Brain pericyte (primary cell): Measurements from ENCODE around the gene TWSG1.
"Not testable (repeated sequence)": the region's sequence is repeated elsewhere in the genome, so short reads cannot be mapped to it uniquely, and the experiment has no call there.

ENCODE experiments used
- DNase-seq: peaks from one replicate; pipeline ENCODE4 v3.0.0-alpha.2; 2012; ENCODE audit warnings: low read depth, low spot score

Gene TWSG1

GRCh38 chr18:9450920-9451319 is 116.3 kb downstream of the TWSG1 start:
- not testable (repeated sequence) for DNase-seq
